DND-41 (cell line): Measurements from ENCODE around the gene HACD2.

ENCODE experiments used
- CTCF ChIP-seq: IDR thresholded peaks from 2 replicates; pipeline ENCODE4 v1.5.1; 2012; ENCODE audit warnings: borderline replicate concordance, low read length, moderate library complexity, mild to moderate bottlenecking; ENCODE audit not compliant: poor library complexity, severe bottlenecking; ENCODE audit errors: extremely low read depth
- EZH2 ChIP-seq: IDR thresholded peaks from 3 replicates; pipeline ENCODE4 v1.6.1; 2012; ENCODE audit warnings: borderline replicate concordance, low read depth, mild to moderate bottlenecking, moderate library complexity, low read length, inconsistent platforms; ENCODE audit not compliant: severe bottlenecking

GRCh38 chr3:123622766-123623165 lies 37.9 kb upstream of the HACD2 start:
- TF ChIP-seq CTCF, result no peak
- TF ChIP-seq EZH2, result no peak
